Glutamatergic neuron (in vitro differentiated cells): Measurements from ENCODE around the gene NUDT22. TPM values are rescaled to one million over a fixed set of nuclear protein-coding genes. Genes with fewer than 3 reads are reported as not detected.

ENCODE experiments used
- DNase-seq: peaks from one replicate; pipeline ENCODE4 v3.0.0; 2022
- H3K27ac Mint-ChIP-seq: one replicate; pipeline ENCODE4 v1.8.0; 2020; ENCODE audit warnings: mild to moderate bottlenecking, mixed read lengths, inconsistent platforms; ENCODE audit not compliant: unreplicated experiment
- H3K27me3 Mint-ChIP-seq: one replicate; pipeline ENCODE4 v1.8.0; 2020; ENCODE audit warnings: mild to moderate bottlenecking, moderate library complexity, mixed read lengths, inconsistent platforms; ENCODE audit not compliant: unreplicated experiment
- H3K36me3 Mint-ChIP-seq: one replicate; pipeline ENCODE4 v1.8.0; 2020; ENCODE audit warnings: mild to moderate bottlenecking, mixed read lengths, inconsistent platforms; ENCODE audit not compliant: unreplicated experiment
- H3K4me1 Mint-ChIP-seq: one replicate; pipeline ENCODE4 v1.8.0; 2020; ENCODE audit warnings: mild to moderate bottlenecking, low read depth, mixed read lengths, inconsistent platforms; ENCODE audit not compliant: unreplicated experiment
- H3K4me3 Mint-ChIP-seq: one replicate; pipeline ENCODE4 v1.8.0; 2020; ENCODE audit warnings: mild to moderate bottlenecking, mixed read lengths, inconsistent platforms; ENCODE audit not compliant: unreplicated experiment
- H3K9me3 Mint-ChIP-seq: one replicate; pipeline ENCODE4 v1.8.0; 2020; ENCODE audit warnings: mild to moderate bottlenecking, moderate library complexity, mixed read lengths, inconsistent platforms; ENCODE audit not compliant: unreplicated experiment
- CTCF ChIP-seq: fragments of 200-600 bp; sonication (generic); IDR thresholded peaks from one replicate; pipeline ENCODE4 v1.5.0; 2021; ENCODE audit not compliant: partially characterized antibody, unreplicated experiment
- total RNA-seq: library from RNA; stranded (reverse); fragmentation: NEBNext Ultra II Directional; extraction: Animal tissue kit (Norgen Biotek cat#: 25700); gene quantifications from one replicate; pipeline ENCODE4 v1.2.1, GENCODE V29; 2021; ENCODE audit not compliant: unreplicated experiment

The NUDT22 gene
- total RNA-seq, 1 donor from 2014 or later: 37.0 TPM

GRCh38 chr11:64246871-64247728 is 21.0 kb downstream of the NUDT22 start, which contains the start of gene PPP1R14B:
Gene PPP1R14B (minus strand): TSS chr11:64246943. CDS start chr11:64246673, 270 bp downstream.
- Mint-ChIP-seq H3K9me3 (peaks cover 19% of the 10 kb centered on the region), H3K4me1 (peaks cover 7% of the 10 kb centered on the region), H3K27me3 (peaks cover 10% of the 10 kb centered on the region), H3K27ac (peak within 1 kb of the TSS; percentile 94), H3K4me3 (peak within 1 kb of the TSS; percentile 95), H3K36me3 (no peaks in the 10 kb centered on the region)
- peak; percentile 38 for TF ChIP-seq CTCF
- peak; percentile 93 for DNase-seq

- H3K36me3 Mint-ChIP-seq: no peaks in the 10 kb centered on the region
- peak overlapping the region; percentile 94 for H3K27ac Mint-ChIP-seq
- H3K9me3 Mint-ChIP-seq: peaks cover 19% of the 10 kb centered on the region
- TF ChIP-seq CTCF: no peak
- DNase-seq: no peak
- H3K27me3 Mint-ChIP-seq: peaks cover 10% of the 10 kb centered on the region
- H3K4me1 Mint-ChIP-seq: peaks cover 7% of the 10 kb centered on the region
- H3K4me3 Mint-ChIP-seq: peak overlapping the region; percentile 95
Measured at GRCh38 chr11:64247729-64248531, 21.9 kb downstream of the NUDT22 start.

- no peak for DNase-seq
- peak overlapping the region; percentile 94 for H3K27ac Mint-ChIP-seq
- H3K36me3 Mint-ChIP-seq: no peaks in the 10 kb centered on the region
- peaks cover 8% of the 10 kb centered on the region for H3K27me3 Mint-ChIP-seq
- peak overlapping the region; percentile 95 for H3K4me3 Mint-ChIP-seq
- peaks cover 16% of the 10 kb centered on the region for H3K9me3 Mint-ChIP-seq
- TF ChIP-seq CTCF: no peak
- peaks cover 8% of the 10 kb centered on the region for H3K4me1 Mint-ChIP-seq
Measured at GRCh38 chr11:64248578-64248977, 22.5 kb downstream of the NUDT22 start.

- peak overlapping the region; percentile 25 for H3K4me3 Mint-ChIP-seq
- no peak for DNase-seq
- no peaks in the 10 kb centered on the region for H3K36me3 Mint-ChIP-seq
- H3K27me3 Mint-ChIP-seq: peaks cover 8% of the 10 kb centered on the region
- peaks cover 11% of the 10 kb centered on the region for H3K9me3 Mint-ChIP-seq
- no peak overlapping the region for H3K27ac Mint-ChIP-seq
- no peak for TF ChIP-seq CTCF
- H3K4me1 Mint-ChIP-seq: peaks cover 12% of the 10 kb centered on the region
Measured at GRCh38 chr11:64249038-64249437, 23.0 kb downstream of the NUDT22 start.
